ENCODE data around the gene PRRX2. TPM values are rescaled to one million over a fixed set of nuclear protein-coding genes. Genes with fewer than 3 reads are reported as not detected.
A peak's percentile ranks its signal among the peaks of the same experiment; 100 is the strongest.

Gene PRRX2
- total RNA-seq, 1 donor: 27.5 TPM

- Histone ChIP-seq H3K79me2 (ENCODE audit: insufficient read depth, low read length) (peaks cover 83% of the 10 kb centered on the region), H3K4me3 (ENCODE audit: insufficient read depth, low read length) (no peak overlapping the region), H3K9me3 (ENCODE audit: low read depth, low read length) (no peaks in the 10 kb centered on the region), H3K27ac (ENCODE audit: low read depth, low read length) (peak overlapping the region; percentile 25), H3K36me3 (ENCODE audit: insufficient read depth, low read length) (peaks cover 27% of the 10 kb centered on the region), H3K4me2 (ENCODE audit: insufficient read depth, low read length) (peak overlapping the region; percentile 97), H4K20me1 (ENCODE audit: insufficient read depth, low read length) (peaks cover 69% of the 10 kb centered on the region), H3K27me3 (ENCODE audit: insufficient read depth, low read length) (no peaks in the 10 kb centered on the region), H2AFZ (ENCODE audit: low read length) (no peak overlapping the region), H3K4me1 (ENCODE audit: insufficient read depth, low read length) (peaks cover 65% of the 10 kb centered on the region)
- no peak for DNase-seq (ENCODE audit: insufficient read length, low spot score, missing footprints)
- TF ChIP-seq CTCF (IDR thresholded peaks at IDR 0.05; ENCODE audit: extremely low read depth, low read depth, low read length): no peak
Measured at GRCh38 chr9:129629251-129629820, 36.1 kb upstream of the PRRX2 start.

GRCh38 chr9:129630967-129631673 lies 34.3 kb upstream of the PRRX2 start:
- H3K79me2 ChIP-seq (ENCODE audit: insufficient read depth, low read length): peaks cover 98% of the 10 kb centered on the region
- H3K4me3 ChIP-seq (ENCODE audit: insufficient read depth, low read length): no peak overlapping the region
- H3K36me3 ChIP-seq (ENCODE audit: insufficient read depth, low read length): peaks cover 43% of the 10 kb centered on the region
- no peak overlapping the region for H2AFZ ChIP-seq (ENCODE audit: low read length)
- peak overlapping the region; percentile 13 for H3K4me2 ChIP-seq (ENCODE audit: insufficient read depth, low read length)
- peaks cover 78% of the 10 kb centered on the region for H4K20me1 ChIP-seq (ENCODE audit: insufficient read depth, low read length)
- H3K27ac ChIP-seq (ENCODE audit: low read depth, low read length): peak overlapping the region; percentile 57
- H3K4me1 ChIP-seq (ENCODE audit: insufficient read depth, low read length): peaks cover 55% of the 10 kb centered on the region
- H3K9me3 ChIP-seq (ENCODE audit: low read depth, low read length): no peaks in the 10 kb centered on the region
- TF ChIP-seq CTCF (IDR thresholded peaks at IDR 0.05; ENCODE audit: extremely low read depth, low read depth, low read length): no peak
- DNase-seq (ENCODE audit: insufficient read length, low spot score, missing footprints): peak; percentile 89
- H3K27me3 ChIP-seq (ENCODE audit: insufficient read depth, low read length): no peaks in the 10 kb centered on the region

GRCh38 chr9:129631674-129632129 lies 33.7 kb upstream of the PRRX2 start:
- Histone ChIP-seq H3K27ac (ENCODE audit: low read depth, low read length) (peak overlapping the region; percentile 57), H3K9me3 (ENCODE audit: low read depth, low read length) (no peaks in the 10 kb centered on the region), H2AFZ (ENCODE audit: low read length) (no peak overlapping the region), H3K4me3 (ENCODE audit: insufficient read depth, low read length) (peak overlapping the region; percentile 15), H4K20me1 (ENCODE audit: insufficient read depth, low read length) (peaks cover 78% of the 10 kb centered on the region), H3K36me3 (ENCODE audit: insufficient read depth, low read length) (peaks cover 45% of the 10 kb centered on the region), H3K4me1 (ENCODE audit: insufficient read depth, low read length) (peaks cover 53% of the 10 kb centered on the region), H3K27me3 (ENCODE audit: insufficient read depth, low read length) (no peaks in the 10 kb centered on the region), H3K79me2 (ENCODE audit: insufficient read depth, low read length) (peaks cover 94% of the 10 kb centered on the region), H3K4me2 (ENCODE audit: insufficient read depth, low read length) (peak overlapping the region; percentile 13)
- no peak for DNase-seq (ENCODE audit: insufficient read length, low spot score, missing footprints)
- TF ChIP-seq CTCF (IDR thresholded peaks at IDR 0.05; ENCODE audit: extremely low read depth, low read depth, low read length): no peak

- no peak for DNase-seq (ENCODE audit: insufficient read length, low spot score, missing footprints)
- H3K4me2 ChIP-seq (ENCODE audit: insufficient read depth, low read length): no peak overlapping the region
- H2AFZ ChIP-seq (ENCODE audit: low read length): no peak overlapping the region
- peaks cover 94% of the 10 kb centered on the region for H3K79me2 ChIP-seq (ENCODE audit: insufficient read depth, low read length)
- peaks cover 76% of the 10 kb centered on the region for H4K20me1 ChIP-seq (ENCODE audit: insufficient read depth, low read length)
- no peaks in the 10 kb centered on the region for H3K27me3 ChIP-seq (ENCODE audit: insufficient read depth, low read length)
- H3K27ac ChIP-seq (ENCODE audit: low read depth, low read length): peak overlapping the region; percentile 32
- H3K9me3 ChIP-seq (ENCODE audit: low read depth, low read length): no peaks in the 10 kb centered on the region
- no peak for TF ChIP-seq CTCF (IDR thresholded peaks at IDR 0.05; ENCODE audit: extremely low read depth, low read depth, low read length)
- H3K4me1 ChIP-seq (ENCODE audit: insufficient read depth, low read length): peaks cover 47% of the 10 kb centered on the region
- H3K4me3 ChIP-seq (ENCODE audit: insufficient read depth, low read length): no peak overlapping the region
- peaks cover 53% of the 10 kb centered on the region for H3K36me3 ChIP-seq (ENCODE audit: insufficient read depth, low read length)
Measured at GRCh38 chr9:129632460-129632859, 33.0 kb upstream of the PRRX2 start.

Data from osteoblast (primary cell).